Upper lobe of left lung (tissue), 4 donors: ENCODE data around the gene LIN37.

Experiments
- EP300 ChIP-seq, 4 donors: sonication (generic); formaldehyde crosslinking; IDR thresholded peaks; one replicate each; pipeline ENCODE4 v1.5.1; 2017; ENCODE audit warnings: antibody characterized with exemption in 4 of 4, control low read depth in 2 of 4
- POLR2A ChIP-seq, 4 donors: fragments of 450-650 bp; IDR thresholded peaks; one replicate each; pipeline ENCODE4 v1.5.1; 2016 to 2017; ENCODE audit warnings: antibody characterized with exemption in 4 of 4, mild to moderate bottlenecking in 2 of 4
- POLR2AphosphoS5 ChIP-seq, 2 donors: sonication (generic); formaldehyde crosslinking; IDR thresholded peaks; one replicate each; pipeline ENCODE4 v1.5.1; 2017; ENCODE audit warnings: antibody characterized with exemption in 2 of 2
- TF ChIP-seq, protein P1 (sequence below), 6 experiments: fragments of 450-650 bp in 4 of 6; fragments of 200-600 bp in 2 of 6; sonication (generic) in 2 of 6; IDR thresholded peaks; one replicate each; pipeline ENCODE4 v1.5.1; 2016 to 2019; ENCODE audit warnings: antibody characterized with exemption in 6 of 6

DNA sequence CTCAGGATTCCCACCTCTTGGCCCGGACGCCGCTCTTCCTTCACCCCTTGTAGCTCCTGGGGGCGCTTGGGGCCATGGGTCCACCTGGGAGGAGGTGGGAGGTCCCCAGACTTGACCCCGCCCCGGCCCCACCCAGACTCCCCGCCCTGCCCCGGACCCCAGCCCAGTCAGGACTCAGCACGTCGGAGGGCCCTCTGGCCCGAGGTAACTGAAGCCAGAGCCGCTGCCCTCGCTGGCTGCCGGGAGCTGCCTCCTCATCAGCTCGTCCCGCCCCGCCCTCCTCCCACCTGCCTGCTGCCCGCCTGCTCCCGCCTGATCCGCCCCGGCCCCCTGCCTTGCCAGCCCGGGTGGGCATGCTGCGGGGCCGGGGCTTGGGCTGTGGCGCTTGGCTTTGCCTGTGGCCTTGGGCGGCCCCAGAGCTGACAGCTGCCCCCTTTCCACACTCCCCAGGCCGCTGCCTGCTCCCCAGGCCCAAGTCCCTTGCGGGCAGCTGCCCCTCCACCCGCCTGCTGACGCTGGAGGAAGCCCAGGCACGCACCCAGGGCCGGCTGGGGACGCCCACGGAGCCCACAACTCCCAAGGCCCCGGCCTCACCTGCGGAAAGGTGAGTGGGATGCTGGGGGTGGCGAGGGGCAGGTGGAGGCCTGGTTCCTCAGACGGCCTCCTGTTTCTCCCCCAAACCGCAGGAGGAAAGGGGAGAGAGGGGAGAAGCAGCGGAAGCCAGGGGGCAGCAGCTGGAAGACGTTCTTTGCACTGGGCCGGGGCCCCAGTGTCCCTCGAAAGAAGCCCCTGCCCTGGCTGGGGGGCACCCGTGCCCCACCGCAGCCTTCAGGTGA is 36.3 kb downstream of the LIN37 start:
- TF ChIP-seq, protein P1, sequence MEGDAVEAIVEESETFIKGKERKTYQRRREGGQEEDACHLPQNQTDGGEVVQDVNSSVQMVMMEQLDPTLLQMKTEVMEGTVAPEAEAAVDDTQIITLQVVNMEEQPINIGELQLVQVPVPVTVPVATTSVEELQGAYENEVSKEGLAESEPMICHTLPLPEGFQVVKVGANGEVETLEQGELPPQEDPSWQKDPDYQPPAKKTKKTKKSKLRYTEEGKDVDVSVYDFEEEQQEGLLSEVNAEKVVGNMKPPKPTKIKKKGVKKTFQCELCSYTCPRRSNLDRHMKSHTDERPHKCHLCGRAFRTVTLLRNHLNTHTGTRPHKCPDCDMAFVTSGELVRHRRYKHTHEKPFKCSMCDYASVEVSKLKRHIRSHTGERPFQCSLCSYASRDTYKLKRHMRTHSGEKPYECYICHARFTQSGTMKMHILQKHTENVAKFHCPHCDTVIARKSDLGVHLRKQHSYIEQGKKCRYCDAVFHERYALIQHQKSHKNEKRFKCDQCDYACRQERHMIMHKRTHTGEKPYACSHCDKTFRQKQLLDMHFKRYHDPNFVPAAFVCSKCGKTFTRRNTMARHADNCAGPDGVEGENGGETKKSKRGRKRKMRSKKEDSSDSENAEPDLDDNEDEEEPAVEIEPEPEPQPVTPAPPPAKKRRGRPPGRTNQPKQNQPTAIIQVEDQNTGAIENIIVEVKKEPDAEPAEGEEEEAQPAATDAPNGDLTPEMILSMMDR (IDR thresholded peaks at IDR 0.05): no peak
- TF ChIP-seq POLR2A (IDR thresholded peaks at IDR 0.05) (no peak), POLR2AphosphoS5 (IDR thresholded peaks at IDR 0.05) (no peak), EP300 (IDR thresholded peaks at IDR 0.05) (no peak)
